WERI-Rb-1 (cell line): ENCODE measurements around the gene RPS6KC1.

Source experiments
- DNase-seq: peaks from one replicate; pipeline ENCODE4 v3.0.0-alpha.2; 2020
- H3K27ac ChIP-seq: fragments of 250-450 bp; sonication (Bioruptor Pico); 2 replicates; pipeline ENCODE4 v1.5.1; 2020; ENCODE audit warnings: mild to moderate bottlenecking, moderate library complexity
- H3K27me3 ChIP-seq: fragments of 250-450 bp; sonication (Bioruptor Pico); 2 replicates; pipeline ENCODE4 v1.5.1; 2021; ENCODE audit warnings: mild to moderate bottlenecking, low read depth, moderate library complexity; ENCODE audit not compliant: insufficient read depth, severe bottlenecking
- H3K36me3 ChIP-seq: fragments of 250-450 bp; sonication (Bioruptor Pico); 2 replicates; pipeline ENCODE4 v1.5.1; 2020; ENCODE audit warnings: mild to moderate bottlenecking, moderate library complexity
- H3K4me3 ChIP-seq: 2 replicates; pipeline ENCODE4 v1.5.1; 2011; ENCODE audit warnings: low read depth, mild to moderate bottlenecking, control low read depth, low read length
- H3K9me3 ChIP-seq: fragments of 250-450 bp; sonication (Bioruptor Pico); 2 replicates; pipeline ENCODE4 v1.5.1; 2021; ENCODE audit warnings: mild to moderate bottlenecking, moderate library complexity; ENCODE audit not compliant: severe bottlenecking
- CTCF ChIP-seq: IDR thresholded peaks from 2 replicates; pipeline ENCODE4 v1.5.1; 2011; ENCODE audit warnings: low read depth, mild to moderate bottlenecking, control low read depth, inconsistent platforms, low read length

RPS6KC1 gene

GRCh38 chr1:213260311-213261075, 209.5 kb downstream of the RPS6KC1 start:
- Histone ChIP-seq H3K36me3 (no peaks in the 10 kb centered on the region), H3K27me3 (no peaks in the 10 kb centered on the region), H3K27ac (no peak overlapping the region), H3K4me3 (no peak overlapping the region), H3K9me3 (no peaks in the 10 kb centered on the region)
- TF ChIP-seq CTCF: no peak
- DNase-seq: no peak

GRCh38 chr1:213264531-213264930, 213.5 kb downstream of the RPS6KC1 start:
- TF ChIP-seq CTCF: no peak
- Histone ChIP-seq H3K27me3 (no peaks in the 10 kb centered on the region), H3K36me3 (no peaks in the 10 kb centered on the region), H3K27ac (no peak overlapping the region), H3K4me3 (no peak overlapping the region), H3K9me3 (no peaks in the 10 kb centered on the region)
- no peak for DNase-seq

- H3K9me3 ChIP-seq: no peaks in the 10 kb centered on the region
- no peak overlapping the region for H3K27ac ChIP-seq
- no peak for TF ChIP-seq CTCF
- H3K4me3 ChIP-seq: no peak overlapping the region
- H3K36me3 ChIP-seq: no peaks in the 10 kb centered on the region
- DNase-seq: no peak
- H3K27me3 ChIP-seq: no peaks in the 10 kb centered on the region
Measured at GRCh38 chr1:213266983-213267772, 216.1 kb downstream of the RPS6KC1 start.

- H3K27ac ChIP-seq: no peak overlapping the region
- TF ChIP-seq CTCF: no peak
- no peak overlapping the region for H3K4me3 ChIP-seq
- no peak for DNase-seq
- no peaks in the 10 kb centered on the region for H3K9me3 ChIP-seq
- H3K27me3 ChIP-seq: no peaks in the 10 kb centered on the region
- no peaks in the 10 kb centered on the region for H3K36me3 ChIP-seq
Measured at GRCh38 chr1:213268221-213268620, 217.2 kb downstream of the RPS6KC1 start.

- DNase-seq: no peak
- Histone ChIP-seq H3K9me3 (no peaks in the 10 kb centered on the region), H3K36me3 (no peaks in the 10 kb centered on the region), H3K27ac (no peak overlapping the region), H3K27me3 (no peaks in the 10 kb centered on the region), H3K4me3 (no peak overlapping the region)
- no peak for TF ChIP-seq CTCF
Measured at GRCh38 chr1:213269829-213270228, 218.8 kb downstream of the RPS6KC1 start.
